CD4-positive, alpha-beta memory T cell (primary cell): ENCODE results near the gene HOXB6. TPM values are rescaled to one million over a fixed set of nuclear protein-coding genes. Genes with fewer than 3 reads are reported as not detected.

Source experiments
- CTCF ChIA-PET: fragments of 350-600 bp; sonication (Branson Sonifier 250); formaldehyde crosslinking; loops from one replicate; lab custom pipeline; 2021; ENCODE audit warnings: inconsistent platforms; ENCODE audit not compliant: partially characterized antibody; lab: Charles Lee
- POLR2A ChIA-PET: fragments of 350-600 bp; sonication (Branson Sonifier 250); formaldehyde crosslinking; loops from one replicate; lab custom pipeline; 2021; ENCODE audit not compliant: partially characterized antibody; lab: Charles Lee
- DNase-seq, 5 donors: peaks; one replicate each; pipeline versions ENCODE4 v3.0.0 to v3.0.0-alpha.2; 2020 to 2022; ENCODE audit warnings: mixed read lengths in 1 of 5
- H3K27ac ChIP-seq: one replicate; pipeline ENCODE4 v1.7.0; 2013; ENCODE audit warnings: low read depth, low read length
- H3K27me3 ChIP-seq: 2 replicates; pipeline ENCODE4 v1.7.0; 2013; ENCODE audit warnings: mild to moderate bottlenecking, low read length, moderate library complexity; ENCODE audit not compliant: insufficient read depth
- H3K36me3 ChIP-seq: 2 replicates; pipeline ENCODE4 v1.7.0; 2013; ENCODE audit warnings: mild to moderate bottlenecking, low read length, moderate library complexity; ENCODE audit not compliant: insufficient read depth
- H3K4me1 ChIP-seq: 2 replicates; pipeline ENCODE4 v1.7.0; 2013; ENCODE audit warnings: mild to moderate bottlenecking, low read length, moderate library complexity; ENCODE audit not compliant: insufficient read depth
- H3K4me3 ChIP-seq, 2 donors: one replicate each; pipeline ENCODE4 v1.7.0; 2013; ENCODE audit warnings: low read length in 2 of 2, mild to moderate bottlenecking in 1 of 2
- H3K9me3 ChIP-seq, 2 donors: one replicate each; pipeline ENCODE4 v1.7.0; 2013; ENCODE audit warnings: low read length in 2 of 2, control low read depth in 1 of 2; ENCODE audit not compliant: control insufficient read depth in 1 of 2
- H3K27ac Mint-ChIP-seq, 7 donors: one replicate each; pipeline ENCODE4 v1.8.0; 2020 to 2021; ENCODE audit warnings: mixed read lengths in 7 of 7, mild to moderate bottlenecking in 6 of 7, inconsistent platforms in 3 of 7, moderate library complexity in 3 of 7
- H3K27me3 Mint-ChIP-seq, 2 donors: one replicate each; pipeline ENCODE4 v1.8.0; 2020 to 2021; ENCODE audit warnings: mixed read lengths in 2 of 2
- H3K36me3 Mint-ChIP-seq, 2 donors: one replicate each; pipeline ENCODE4 v1.8.0; 2020 to 2021; ENCODE audit warnings: mixed read lengths in 2 of 2, inconsistent platforms in 1 of 2, mild to moderate bottlenecking in 1 of 2
- H3K4me1 Mint-ChIP-seq, 4 donors: one replicate each; pipeline ENCODE4 v1.8.0; 2020 to 2021; ENCODE audit warnings: mixed read lengths in 4 of 4, mild to moderate bottlenecking in 1 of 4
- H3K4me3 Mint-ChIP-seq, 8 donors: one replicate each; pipeline ENCODE4 v1.8.0; 2020 to 2021; ENCODE audit warnings: mixed read lengths in 8 of 8, mild to moderate bottlenecking in 7 of 8, moderate library complexity in 6 of 8, inconsistent platforms in 3 of 8
- H3K9me3 Mint-ChIP-seq, 8 donors: one replicate each; pipeline ENCODE4 v1.8.0; 2020 to 2021; ENCODE audit warnings: mixed read lengths in 8 of 8, mild to moderate bottlenecking in 5 of 8, inconsistent platforms in 3 of 8, moderate library complexity in 1 of 8
- intact Hi-C: fragments of 100-400 bp; cut with micrococcal nuclease; formaldehyde crosslinking; loops from one replicate; pipeline ENCODE4 v1.15.1; 2023
- polyA plus RNA-seq, 2 donors: library from polyadenylated mRNA; unstranded; fragments of 300-500 nt; fragmentation: Illumina TruSeq; gene quantifications; one replicate each; pipeline ENCODE4 v1.2.3, GENCODE V29; 2021
- total RNA-seq, 2 experiments: library from RNA; stranded (reverse); gene quantifications; one replicate each; pipeline ENCODE4 v1.2.3, GENCODE V29; 2021

HOXB6 gene
- total and polyA plus RNA-seq, 4 experiments from 2014 or later = 0.38 TPM; not detected in 3

DNA sequence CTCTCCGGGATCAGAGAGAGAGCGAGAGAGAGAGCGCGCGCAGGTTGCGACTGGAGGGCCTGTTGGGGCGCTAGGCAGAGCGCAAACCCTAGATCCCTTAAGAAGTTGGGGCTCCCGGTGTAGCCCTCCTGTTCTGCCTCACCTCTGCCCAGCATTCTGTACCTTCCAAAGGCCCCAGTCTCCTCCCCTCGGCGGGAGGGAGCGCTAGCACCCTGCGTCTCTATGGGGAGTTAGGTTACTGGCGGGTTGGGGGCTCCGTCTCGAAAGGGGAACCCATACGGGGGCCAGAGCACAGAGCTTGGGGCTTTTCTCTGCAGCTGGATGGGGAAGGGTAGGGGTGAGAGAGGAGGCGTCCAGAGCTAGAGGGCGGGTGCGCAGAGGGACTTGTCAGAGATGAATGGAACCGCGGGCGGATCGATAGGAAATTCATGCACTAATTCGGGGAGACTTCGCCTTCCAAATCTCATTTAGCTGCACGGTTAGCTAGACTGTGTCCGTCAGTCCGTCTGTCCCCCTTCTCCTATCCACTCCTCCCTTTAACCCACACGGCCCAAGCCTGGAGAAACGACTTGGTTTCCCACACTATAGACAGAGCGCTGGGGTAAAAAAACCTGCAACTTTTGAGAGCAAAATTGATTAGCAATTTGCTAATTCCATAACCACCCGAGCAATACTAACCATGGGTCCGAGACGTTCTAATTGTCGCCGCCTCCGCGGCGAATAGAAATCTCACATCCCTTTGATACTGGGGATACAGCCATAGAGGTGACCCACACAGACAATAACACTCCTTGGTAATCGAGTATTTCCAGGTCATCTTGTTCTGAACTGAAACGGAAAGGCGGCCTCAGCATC, 25.9 kb downstream of the HOXB6 start:
- Mint-ChIP-seq H3K4me3 (peak overlapping the region; percentile 90 to 97 (median 93)), H3K27me3 (peaks cover 30 to 44% of the 10 kb centered on the region in 2 donors), H3K27ac (peak overlapping the region; percentile 68 to 95 (median 90)), H3K9me3 (no peaks in the 10 kb centered on the region), H3K4me1 (peaks cover 18 to 63% (median 42%) of the 10 kb centered on the region in 4 donors), H3K36me3 (peaks cover 3 to 12% of the 10 kb centered on the region in 2 donors)
- Histone ChIP-seq H3K27ac (peak overlapping the region; percentile 54), H3K27me3 (peaks cover 14% of the 10 kb centered on the region), H3K4me3 (peak overlapping the region; percentile 44 to 64), H3K9me3 (no peaks in the 10 kb centered on the region), H3K36me3 (no peaks in the 10 kb centered on the region), H3K4me1 (peaks cover 52% of the 10 kb centered on the region)
- ChIA-PET CTCF (interaction anchor here (0.9 kb wide), 1 partner anchor 87 kb away, joined by 4 read pairs; no protein-coding TSS in a partner anchor), POLR2A (interaction anchor here (1.0 to 2.5 kb wide), 6 partner anchors 8 to 86 kb away, joined by 4 to 8 read pairs (median 5); no protein-coding TSS in a partner anchor)
- intact Hi-C loops = loop anchor here (1.0 kb wide), 1 partner anchor 36 kb away; no protein-coding TSS in a partner anchor
- no peak for DNase-seq

DNA sequence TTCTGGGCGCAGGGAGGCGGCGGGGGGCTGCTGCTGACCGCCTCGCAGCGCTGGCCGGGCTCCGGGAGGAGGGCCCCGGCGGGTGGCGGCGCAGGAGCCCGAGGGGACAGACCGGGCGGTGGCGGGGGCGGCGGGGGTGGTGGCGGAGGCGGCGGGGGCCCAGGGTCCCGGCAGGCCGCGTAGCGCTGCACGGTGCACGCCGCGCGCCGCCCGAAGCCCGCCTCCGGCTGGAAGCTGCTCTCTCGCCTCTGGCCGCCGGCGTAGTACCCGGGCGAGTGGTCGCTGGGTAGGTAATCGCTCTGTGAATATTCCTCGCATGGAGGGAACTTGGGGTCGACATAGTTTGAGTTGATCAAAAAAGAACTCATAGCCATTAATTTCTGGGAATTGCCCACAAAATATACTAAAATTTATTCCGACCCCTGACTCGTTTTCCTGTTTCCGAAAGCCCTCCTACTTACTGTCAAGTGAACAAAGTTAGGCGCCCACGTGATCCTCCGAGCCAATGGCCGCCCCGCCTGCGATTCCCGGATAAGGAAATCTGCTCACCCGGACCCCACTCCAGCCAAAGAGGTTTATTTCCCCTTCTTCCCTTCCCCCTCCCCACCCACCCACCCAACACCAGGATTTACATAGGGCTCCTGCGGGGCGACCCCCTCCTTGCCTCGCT, 26.7 kb downstream of the HOXB6 start, which contains the start of gene HOXB4:
HOXB4 (minus strand) TSS at position 405 of the 670 bp plus-strand sequence; CDS start at position 374, 31 bp downstream.
- Mint-ChIP-seq H3K4me3 (peak within 1 kb of the TSS; percentile 90 to 97 (median 93)), H3K36me3 (peaks cover 3 to 12% of the 10 kb centered on the region in 2 donors), H3K9me3 (no peaks in the 10 kb centered on the region), H3K27me3 (peaks cover 27 to 39% of the 10 kb centered on the region in 2 donors), H3K4me1 (peaks cover 16 to 65% (median 41%) of the 10 kb centered on the region in 4 donors), H3K27ac (peak within 1 kb of the TSS; percentile 87 to 95 (median 91))
- intact Hi-C loops = loop anchor here (1.0 kb wide), 1 partner anchor 35 kb away; no protein-coding TSS in a partner anchor
- Histone ChIP-seq H3K27me3 (peaks cover 14% of the 10 kb centered on the region), H3K4me3 (peak within 1 kb of the TSS; percentile 44 to 64), H3K9me3 (no peaks in the 10 kb centered on the region), H3K4me1 (peaks cover 52% of the 10 kb centered on the region), H3K27ac (peak within 1 kb of the TSS; percentile 54), H3K36me3 (no peaks in the 10 kb centered on the region)
- ChIA-PET CTCF (interaction anchor here (0.6 to 0.9 kb wide), 2 partner anchors 87 to 242 kb away, joined by 3 to 4 read pairs; no protein-coding TSS in a partner anchor), POLR2A (interaction anchor here (0.6 to 2.5 kb wide), 9 partner anchors 8 to 86 kb away, joined by 3 to 8 read pairs (median 5); no protein-coding TSS in a partner anchor)
- DNase-seq = peak; percentile 60 to 80 (median 64)

DNA sequence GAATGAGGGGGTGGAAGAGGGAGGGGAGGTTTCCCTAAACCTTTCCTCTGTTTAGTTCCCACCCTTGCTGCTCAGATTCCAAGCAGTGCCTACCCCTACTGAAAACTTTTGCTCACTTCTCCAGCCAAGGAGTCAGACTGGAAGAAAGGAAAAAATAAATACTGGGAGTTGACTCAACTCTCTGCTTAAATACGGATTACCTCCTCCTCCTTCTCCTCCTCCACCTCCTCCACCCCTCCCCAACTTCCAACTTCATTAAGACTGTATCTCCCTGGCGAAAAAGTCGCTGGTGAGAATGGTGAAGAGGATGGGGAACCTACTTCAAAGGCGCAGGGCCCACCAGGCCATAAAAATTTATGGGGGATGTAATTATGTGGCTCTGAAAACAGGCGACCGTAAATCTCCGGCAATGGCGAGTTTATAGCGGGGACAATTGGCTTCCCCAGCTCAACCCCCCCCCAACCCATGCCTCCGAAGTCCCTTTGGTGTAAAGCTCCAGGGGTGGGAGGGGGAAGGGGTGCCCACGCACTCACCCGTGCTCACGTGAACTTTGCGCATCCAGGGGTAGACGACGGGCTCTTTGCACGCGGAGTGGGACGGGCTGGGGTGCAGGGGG, 27.3 kb downstream of the HOXB6 start:
- intact Hi-C loops = no loop called here
- no peak for DNase-seq
- CTCF ChIA-PET = interaction anchor here (0.6 kb wide), 2 partner anchors 66 to 241 kb away, joined by 3 read pairs; no protein-coding TSS in a partner anchor
- Histone ChIP-seq H3K27me3 (peaks cover 12% of the 10 kb centered on the region), H3K4me1 (peaks cover 48% of the 10 kb centered on the region), H3K9me3 (no peaks in the 10 kb centered on the region), H3K4me3 (peak overlapping the region; percentile 34 to 64), H3K27ac (no peak overlapping the region), H3K36me3 (no peaks in the 10 kb centered on the region)
- Mint-ChIP-seq H3K27ac (peak overlapping the region; percentile 37 to 77 (median 66)), H3K36me3 (peaks cover 3 to 12% of the 10 kb centered on the region in 2 donors), H3K4me3 (peak overlapping the region; percentile 82 to 91 (median 84)), H3K27me3 (peaks cover 23 to 33% of the 10 kb centered on the region in 2 donors), H3K4me1 (peaks cover 16 to 60% (median 37%) of the 10 kb centered on the region in 4 donors), H3K9me3 (no peaks in the 10 kb centered on the region)
- POLR2A ChIA-PET = interaction anchor here (0.6 to 2.5 kb wide), 6 partner anchors 9 to 86 kb away, joined by 3 to 8 read pairs (median 6); no protein-coding TSS in a partner anchor

DNA sequence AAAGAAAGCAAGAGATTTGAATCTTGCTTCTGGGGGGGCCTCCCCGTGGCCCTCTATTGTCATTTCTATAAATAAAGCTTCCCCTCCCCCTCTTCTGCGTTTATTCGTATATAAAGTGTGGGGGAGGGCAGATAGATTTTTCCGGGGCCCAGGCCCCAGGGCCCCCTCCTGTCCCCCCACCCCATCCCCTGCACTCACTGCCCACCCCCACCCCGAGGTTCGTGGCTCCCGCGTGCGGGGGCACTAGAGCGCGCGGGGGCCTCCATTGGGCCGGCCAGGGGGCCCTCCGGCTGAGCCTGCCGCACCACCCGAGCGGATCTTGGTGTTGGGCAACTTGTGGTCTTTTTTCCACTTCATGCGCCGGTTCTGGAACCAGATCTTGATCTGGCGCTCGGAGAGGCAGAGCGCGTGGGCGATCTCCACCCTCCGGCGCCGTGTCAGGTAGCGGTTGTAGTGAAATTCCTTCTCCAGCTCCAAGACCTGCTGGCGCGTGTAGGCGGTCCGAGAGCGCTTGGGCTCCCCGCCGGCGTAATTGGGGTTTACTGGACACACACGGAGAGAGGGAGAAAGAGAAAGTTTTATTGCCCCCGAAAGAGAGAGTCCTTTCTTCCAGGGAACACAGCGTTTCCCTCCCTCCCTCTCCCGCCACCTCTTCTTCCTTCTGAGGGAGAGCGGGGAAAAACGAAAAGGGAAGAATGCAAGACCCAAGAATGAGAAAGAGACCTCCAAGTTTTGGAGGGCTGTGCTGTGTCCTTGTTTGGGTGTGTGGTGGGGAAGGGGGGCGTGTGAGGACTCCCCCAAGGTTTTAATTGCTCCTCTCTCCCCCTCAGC, 28.1 kb downstream of the HOXB6 start:
- DNase-seq = no peak
- CTCF ChIA-PET = interaction anchor here (0.6 kb wide), 1 partner anchor 65 kb away, joined by 3 read pairs; no protein-coding TSS in a partner anchor
- peak overlapping the region in 1 of 7 donors; percentile 66 for H3K27ac Mint-ChIP-seq

DNA sequence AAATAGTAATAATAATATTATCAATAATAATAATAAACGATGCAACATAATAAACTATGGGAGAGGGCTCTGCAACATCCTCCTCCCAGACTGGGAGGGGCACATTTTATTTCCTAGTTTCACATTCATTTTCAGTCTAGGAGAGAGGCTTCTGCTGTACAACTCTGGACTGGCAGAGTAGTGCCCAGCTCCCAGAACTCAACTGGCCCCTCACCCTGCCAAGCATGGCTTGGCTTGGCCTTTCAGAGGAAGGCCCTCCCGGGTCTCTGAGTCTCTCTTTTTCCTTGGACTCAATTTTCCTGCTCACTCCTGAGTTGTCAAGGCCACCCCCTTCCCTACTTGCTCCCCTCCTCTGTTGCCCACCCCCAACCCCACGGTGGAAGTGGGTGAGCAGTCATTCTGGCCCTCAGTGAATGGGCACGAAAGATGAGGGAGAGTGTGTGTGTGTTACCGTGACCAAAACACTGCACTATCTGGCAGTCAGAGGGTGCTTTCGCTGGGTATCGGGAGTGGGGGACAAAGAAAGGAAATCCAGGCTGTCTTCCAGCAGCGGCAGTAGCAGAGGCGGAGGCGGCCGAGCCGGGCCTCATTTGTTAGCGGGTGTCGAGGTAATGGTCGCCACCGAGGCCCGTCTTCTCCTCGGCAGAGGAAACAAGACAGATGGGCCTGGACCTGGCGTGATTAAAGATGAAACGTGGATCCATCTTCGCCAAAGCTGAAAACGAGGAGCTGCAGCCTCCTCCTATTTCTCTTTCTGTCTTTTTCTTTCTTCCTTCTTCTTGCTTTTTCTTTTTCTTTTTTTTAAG, 28.9 kb downstream of the HOXB6 start:
- intact Hi-C loops = no loop called here
- ChIA-PET CTCF (no interaction called here), POLR2A (interaction anchor here (1.1 kb wide), 1 partner anchor 29 kb away, joined by 3 read pairs; no protein-coding TSS in a partner anchor)
- Histone ChIP-seq H3K9me3 (no peaks in the 10 kb centered on the region), H3K27me3 (no peaks in the 10 kb centered on the region), H3K4me3 (no peak overlapping the region), H3K36me3 (no peaks in the 10 kb centered on the region), H3K27ac (no peak overlapping the region), H3K4me1 (peaks cover 35% of the 10 kb centered on the region)
- no peak for DNase-seq
- Mint-ChIP-seq H3K9me3 (no peaks in the 10 kb centered on the region), H3K4me1 (peaks cover 19 to 44% (median 30%) of the 10 kb centered on the region in 4 donors), H3K27me3 (peaks cover 16 to 20% of the 10 kb centered on the region in 2 donors), H3K27ac (no peak overlapping the region), H3K36me3 (peaks cover 7 to 12% of the 10 kb centered on the region in 2 donors), H3K4me3 (peak overlapping the region in 6 of 8 donors; percentile 26 to 51 (median 47))

More for the DNA sequence above, 28.1 kb downstream of the HOXB6 start:
- H3K9me3 Mint-ChIP-seq = no peaks in the 10 kb centered on the region
- Histone ChIP-seq H3K27me3 (peaks cover 7% of the 10 kb centered on the region), H3K4me1 (peaks cover 43% of the 10 kb centered on the region), H3K36me3 (no peaks in the 10 kb centered on the region), H3K4me3 (peak overlapping the region; percentile 34 to 64), H3K9me3 (no peaks in the 10 kb centered on the region), H3K27ac (no peak overlapping the region)
- H3K36me3 Mint-ChIP-seq = peaks cover 5 to 12% of the 10 kb centered on the region in 2 donors
- POLR2A ChIA-PET = interaction anchor here (1.1 to 1.5 kb wide), 3 partner anchors 30 to 71 kb away, joined by 3 to 7 read pairs (median 5); no protein-coding TSS in a partner anchor
- intact Hi-C loops = no loop called here
- H3K4me1 Mint-ChIP-seq = peaks cover 18 to 52% (median 34%) of the 10 kb centered on the region in 4 donors
- peaks cover 21 to 28% of the 10 kb centered on the region in 2 donors for H3K27me3 Mint-ChIP-seq
- peak overlapping the region; percentile 82 to 91 (median 84) for H3K4me3 Mint-ChIP-seq
